SK-N-SH (cell line): ENCODE results near the gene SLC6A16. TPM values are rescaled to one million over a fixed set of nuclear protein-coding genes. Genes with fewer than 3 reads are reported as not detected.

Source experiments
- CTCF ChIA-PET: fragments of 300-600, 350-600 bp; formaldehyde crosslinking; extraction: SDS; loops from one replicate; lab custom pipeline; 2021; lab: Yijun Ruan, JAX
- POLR2A ChIA-PET: fragments of 350-600 bp; sonication (Branson Sonifier 250); formaldehyde crosslinking; extraction: SDS; loops from one replicate; lab custom pipeline; 2020; ENCODE audit warnings: antibody characterized with exemption, inconsistent platforms; lab: Yijun Ruan, JAX
- DNase-seq: peaks from one replicate; pipeline ENCODE4 v3.0.0; 2012
- H2AFZ ChIP-seq: fragments of 200-600 bp; sonication (generic); 2 replicates; pipeline ENCODE4 v1.8.1; 2016; ENCODE audit warnings: antibody characterized with exemption, mild to moderate bottlenecking, low read depth
- H3F3A ChIP-seq: fragments of 200-600 bp; sonication (generic); replicated peaks from 2 replicates; pipeline ENCODE3; 2016; ENCODE audit warnings: antibody characterized with exemption, mild to moderate bottlenecking; ENCODE audit not compliant: insufficient read depth
- H3K27ac ChIP-seq, 2 experiments: fragments of 200-500 bp in 1 of 2; fragments of 200-600 bp in 1 of 2; sonication (Bioruptor generic) in 1 of 2; sonication (generic), shearing (Covaris generic) in 1 of 2; 2 replicates each; pipeline versions ENCODE4 v1.5.1 to v1.6.1; 2014 to 2016; ENCODE audit warnings: low read depth in 2 of 2, inconsistent platforms in 1 of 2, low read length in 1 of 2, mild to moderate bottlenecking in 1 of 2, mixed read lengths in 1 of 2
- H3K27me3 ChIP-seq: fragments of 200-600 bp; sonication (generic), shearing (Covaris generic); 2 replicates; pipeline ENCODE4 v1.6.1; 2016; ENCODE audit warnings: mixed run types; ENCODE audit not compliant: insufficient read depth
- H3K36me3 ChIP-seq, 2 experiments: fragments of 200-500 bp in 1 of 2; fragments of 200-600 bp in 1 of 2; sonication (Bioruptor generic) in 1 of 2; sonication (generic) in 1 of 2; replicated peaks in 1 of 2; 2 replicates each; pipeline versions ENCODE3 to v1.5.1; 2014 to 2016; ENCODE audit warnings: low read length in 1 of 2, mild to moderate bottlenecking in 1 of 2; ENCODE audit not compliant: insufficient read depth in 2 of 2, control insufficient read depth in 1 of 2
- H3K4me1 ChIP-seq, 2 experiments: fragments of 200-500 bp in 1 of 2; fragments of 200-600 bp in 1 of 2; sonication (Bioruptor generic) in 1 of 2; sonication (generic), shearing (Covaris generic) in 1 of 2; 2 replicates each; pipeline versions ENCODE4 v1.5.1 to v1.6.1; 2014 to 2016; ENCODE audit warnings: low read depth in 1 of 2, low read length in 1 of 2, mixed run types in 1 of 2; ENCODE audit not compliant: insufficient read depth in 2 of 2, control insufficient read depth in 1 of 2
- H3K4me2 ChIP-seq: fragments of 200-600 bp; sonication (generic), shearing (Covaris generic); 2 replicates; pipeline ENCODE4 v1.6.1; 2017; ENCODE audit warnings: mixed run types
- H3K4me3 ChIP-seq, 2 experiments: fragments of 200-500 bp in 1 of 2; fragments of 200-600 bp in 1 of 2; sonication (Bioruptor generic) in 1 of 2; sonication (generic), shearing (Covaris generic) in 1 of 2; 2 replicates each; pipeline versions ENCODE4 v1.5.1 to v1.8.1; 2014 to 2016; ENCODE audit warnings: low read depth in 2 of 2, inconsistent platforms in 1 of 2, low read length in 1 of 2, mild to moderate bottlenecking in 1 of 2, mixed read lengths in 1 of 2, moderate library complexity in 1 of 2
- H3K79me2 ChIP-seq: fragments of 200-600 bp; sonication (generic); 2 replicates; pipeline ENCODE4 v1.8.1; 2017; ENCODE audit warnings: mild to moderate bottlenecking; ENCODE audit not compliant: insufficient read depth
- H3K9ac ChIP-seq: fragments of 200-600 bp; sonication (generic); 2 replicates; pipeline ENCODE4 v1.6.1; 2017; ENCODE audit warnings: mixed run types
- H3K9me2 ChIP-seq: fragments of 200-600 bp; sonication (generic); 2 replicates; pipeline ENCODE4 v1.6.1; 2017; ENCODE audit warnings: mixed run types
- H3K9me3 ChIP-seq: fragments of 200-600 bp; sonication (generic); 2 replicates; pipeline ENCODE4 v1.6.1; 2017; ENCODE audit warnings: mixed run types, mild to moderate bottlenecking, moderate library complexity
- H4K20me1 ChIP-seq: fragments of 200-600 bp; sonication (generic); 2 replicates; pipeline ENCODE4 v1.6.1; 2017; ENCODE audit warnings: mild to moderate bottlenecking, mixed run types; ENCODE audit not compliant: insufficient read depth
- ELF1 ChIP-seq: IDR thresholded peaks from 2 replicates; pipeline ENCODE4 v1.4.0; 2012
- EZH2phosphoT487 ChIP-seq: fragments of 200-600 bp; sonication (generic); IDR thresholded peaks from 2 replicates; pipeline ENCODE4 v1.6.1; 2017; ENCODE audit warnings: low read depth, mixed run types, mild to moderate bottlenecking, antibody characterized with exemption, moderate library complexity, borderline replicate concordance
- FOSL2 ChIP-seq: IDR thresholded peaks from 2 replicates; pipeline ENCODE4 v1.4.0; 2012; ENCODE audit warnings: low read depth, mild to moderate bottlenecking, moderate library complexity, borderline replicate concordance
- FOXJ3 ChIP-seq: sonication (generic); formaldehyde crosslinking; IDR thresholded peaks from 2 replicates; pipeline ENCODE4 v1.5.1; 2020; ENCODE audit warnings: mild to moderate bottlenecking, missing genetic modification reagents
- GABPA ChIP-seq: IDR thresholded peaks from 2 replicates; pipeline ENCODE4 v1.4.0; 2012; ENCODE audit warnings: low read depth, mild to moderate bottlenecking
- JUND ChIP-seq: IDR thresholded peaks from 2 replicates; pipeline ENCODE4 v1.4.0; 2012
- REST ChIP-seq: IDR thresholded peaks from 2 replicates; pipeline ENCODE4 v1.6.1; 2012; ENCODE audit warnings: mild to moderate bottlenecking, low read depth, low read length, moderate library complexity
- RXRA ChIP-seq: IDR thresholded peaks from 2 replicates; pipeline ENCODE4 v1.4.0; 2012; ENCODE audit warnings: low read depth, mild to moderate bottlenecking, borderline replicate concordance
- SMC3 ChIP-seq: IDR thresholded peaks from 2 replicates; pipeline ENCODE4 v1.6.1; 2012; ENCODE audit warnings: low read depth, low read length, improper control_type of control experiment
- USF2 ChIP-seq: fragments of 150-350 bp; IDR thresholded peaks from 2 replicates; pipeline ENCODE4 v1.6.1; 2017; ENCODE audit warnings: antibody characterized with exemption, low read length, low read depth, borderline replicate concordance
- YY1 ChIP-seq: IDR thresholded peaks from 2 replicates; pipeline ENCODE4 v1.4.0; 2012; ENCODE audit warnings: low read depth, mild to moderate bottlenecking
- WGBS: methylation state at CpG from one replicate; pipeline ENCODE4 v1.1.6; 2017; ENCODE audit warnings: low lambda C conversion rate; 5-methylcytosine and 5-hydroxymethylcytosine counted together
- polyA plus RNA-seq, 3 experiments: library from polyadenylated mRNA; depleted of rRNA; stranded (reverse); fragments of >200 nt; gene quantifications; 2 replicates each; pipeline ENCODE4 v1.2.3, GENCODE V29; 2012
- TF ChIP-seq, protein P1 (sequence below): IDR thresholded peaks from 2 replicates; pipeline ENCODE4 v1.4.0; 2012; ENCODE audit warnings: low read depth, borderline replicate concordance

SLC6A16 gene
- polyA plus RNA-seq, 1 of the 3 experiments (the other 2 are of a cell fraction), result 0.33 TPM

DNA sequence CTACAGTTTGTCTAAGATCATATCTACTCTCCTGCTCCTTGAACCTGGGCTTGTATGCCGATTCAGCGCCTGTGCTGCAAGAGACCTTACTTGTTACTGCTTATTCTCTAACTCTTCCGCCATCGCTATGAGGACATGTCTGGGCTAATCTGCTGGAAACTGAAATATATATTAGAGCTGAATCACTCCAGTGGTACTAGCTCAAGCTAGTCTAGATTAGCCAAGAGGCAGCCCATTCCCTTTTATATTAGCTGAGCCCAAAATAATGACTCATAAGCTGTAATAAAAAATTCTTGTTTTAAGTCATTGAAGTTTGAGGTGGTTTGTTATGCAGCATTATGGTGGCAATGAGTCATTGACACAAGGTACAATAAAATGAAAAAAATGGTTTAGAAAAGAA is 52.8 kb downstream of the SLC6A16 start:
- POLR2A ChIA-PET, result no interaction called here
- Histone ChIP-seq H3K27ac (peak overlapping the region in 1 of 2 experiments; percentile 39; a peak in 1 of 4 replicates), H3K9ac (no peak overlapping the region), H4K20me1 (no peaks in the 10 kb centered on the region), H3F3A (peaks cover 8% of the 10 kb centered on the region), H3K79me2 (no peaks in the 10 kb centered on the region), H3K36me3 (no peaks in the 10 kb centered on the region), H3K27me3 (peaks cover 21% of the 10 kb centered on the region; the same call in 1 of the 2 replicates), H3K4me1 (no peaks in the 10 kb centered on the region), H3K9me3 (no peaks in the 10 kb centered on the region), H3K9me2 (no peaks in the 10 kb centered on the region), H3K4me3 (no peak overlapping the region), H3K4me2 (no peak overlapping the region), H2AFZ (peak overlapping the region; percentile 60; the same call in 1 of the 2 replicates)
- TF ChIP-seq FOXJ3 (no peak), EZH2phosphoT487 (no peak), ELF1 (no peak), FOSL2 (peak; percentile 18; the same call in 1 of the 2 replicates), SMC3 (no peak), USF2 (no peak), JUND (0 out of 2 replicates have a peak, but pooled peaks have one; percentile 10), YY1 (no peak), GABPA (no peak), RXRA (no peak), REST (no peak)
- TF ChIP-seq, protein P1, sequence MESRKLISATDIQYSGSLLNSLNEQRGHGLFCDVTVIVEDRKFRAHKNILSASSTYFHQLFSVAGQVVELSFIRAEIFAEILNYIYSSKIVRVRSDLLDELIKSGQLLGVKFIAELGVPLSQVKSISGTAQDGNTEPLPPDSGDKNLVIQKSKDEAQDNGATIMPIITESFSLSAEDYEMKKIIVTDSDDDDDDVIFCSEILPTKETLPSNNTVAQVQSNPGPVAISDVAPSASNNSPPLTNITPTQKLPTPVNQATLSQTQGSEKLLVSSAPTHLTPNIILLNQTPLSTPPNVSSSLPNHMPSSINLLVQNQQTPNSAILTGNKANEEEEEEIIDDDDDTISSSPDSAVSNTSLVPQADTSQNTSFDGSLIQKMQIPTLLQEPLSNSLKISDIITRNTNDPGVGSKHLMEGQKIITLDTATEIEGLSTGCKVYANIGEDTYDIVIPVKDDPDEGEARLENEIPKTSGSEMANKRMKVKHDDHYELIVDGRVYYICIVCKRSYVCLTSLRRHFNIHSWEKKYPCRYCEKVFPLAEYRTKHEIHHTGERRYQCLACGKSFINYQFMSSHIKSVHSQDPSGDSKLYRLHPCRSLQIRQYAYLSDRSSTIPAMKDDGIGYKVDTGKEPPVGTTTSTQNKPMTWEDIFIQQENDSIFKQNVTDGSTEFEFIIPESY, result no peak
- CTCF ChIA-PET, result interaction anchor here (0.7 kb wide), 1 partner anchor 47 kb away, joined by 3 read pairs; no protein-coding TSS in a partner anchor
- DNase-seq, result no peak
- 18% methylated on average over 4 of the region's 4 CpGs for WGBS
